ENCODE results near the gene C19orf67. TPM values are rescaled to one million over a fixed set of nuclear protein-coding genes. Genes with fewer than 3 reads are reported as not detected.

Gene C19orf67
- total and polyA plus RNA-seq, 2 of the 13 experiments (the other 11 are each of a cell fraction or from before 2014, with no cell fraction given), result 0.11 to 0.32 TPM

DNA sequence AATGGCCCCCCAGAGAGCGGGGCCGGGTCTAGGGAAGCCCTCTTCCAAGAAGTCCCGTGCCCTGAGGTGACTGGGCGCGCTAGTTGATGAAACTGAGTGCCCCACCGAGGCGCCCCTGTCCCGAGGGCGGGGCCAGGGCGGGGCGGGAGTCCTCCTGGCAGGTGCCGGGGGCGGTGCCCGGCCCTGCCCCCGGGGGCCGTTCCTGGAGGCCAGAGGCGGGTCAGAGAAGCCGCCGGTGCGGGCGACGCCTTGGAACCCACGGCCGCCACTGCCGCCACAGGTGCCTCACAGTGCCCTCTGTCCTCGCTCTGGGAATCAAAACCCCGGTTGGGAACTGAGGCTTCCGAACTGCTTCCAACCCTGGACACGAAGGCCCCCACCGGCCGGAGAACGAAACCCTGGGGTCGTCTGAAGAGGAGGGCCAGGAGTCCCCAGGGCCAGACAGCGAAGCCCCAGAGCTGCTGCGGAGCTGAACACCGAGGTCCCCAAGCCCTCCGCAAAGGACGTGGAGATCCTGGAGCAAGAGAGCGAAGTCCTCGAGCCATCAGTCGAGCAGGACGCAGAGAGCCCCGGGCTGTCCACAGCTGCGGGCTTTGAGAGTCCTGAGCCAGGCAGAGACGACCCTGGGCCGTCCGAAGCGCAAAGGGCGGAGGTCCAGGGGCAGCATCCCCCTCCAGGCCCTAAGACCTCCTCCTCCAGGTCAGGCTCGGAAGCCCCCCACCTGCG is 12.9 kb downstream of the C19orf67 start, which contains the start of gene MISP3 (continued):
- TF ChIP-seq, protein P1, sequence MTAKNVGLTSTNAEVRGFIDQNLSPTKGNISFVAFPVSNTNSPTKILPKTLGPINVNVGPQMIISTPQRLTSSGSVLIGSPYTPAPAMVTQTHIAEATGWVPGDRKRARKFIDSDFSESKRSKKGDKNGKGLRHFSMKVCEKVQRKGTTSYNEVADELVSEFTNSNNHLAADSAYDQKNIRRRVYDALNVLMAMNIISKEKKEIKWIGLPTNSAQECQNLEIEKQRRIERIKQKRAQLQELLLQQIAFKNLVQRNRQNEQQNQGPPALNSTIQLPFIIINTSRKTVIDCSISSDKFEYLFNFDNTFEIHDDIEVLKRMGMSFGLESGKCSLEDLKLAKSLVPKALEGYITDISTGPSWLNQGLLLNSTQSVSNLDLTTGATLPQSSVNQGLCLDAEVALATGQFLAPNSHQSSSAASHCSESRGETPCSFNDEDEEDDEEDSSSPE (CRISPR knock-in tag; IDR thresholded peaks at IDR 0.05), result no peak
- 0 out of 2 replicates have a peak, but pooled peaks have one; percentile 5 for TF ChIP-seq DMAP1 (CRISPR knock-in tag; IDR thresholded peaks at IDR 0.05)
- TF ChIP-seq JDP2 (CRISPR knock-in tag; IDR thresholded peaks at IDR 0.05; ENCODE audit: borderline replicate concordance), result no peak
- TF ChIP-seq ZNF777 (CRISPR knock-in tag; IDR thresholded peaks at IDR 0.05), result no peak
- 0 out of 2 replicates have a peak, but pooled peaks have one; percentile 48 for TF ChIP-seq ZNF343 (CRISPR knock-in tag; IDR thresholded peaks at IDR 0.05)
- TF ChIP-seq CENPT (CRISPR knock-in tag; IDR thresholded peaks at IDR 0.05; ENCODE audit: low read depth), result no peak
- peak; percentile 73 for TF ChIP-seq SAFB2 (CRISPR knock-in tag; IDR thresholded peaks at IDR 0.05; ENCODE audit: borderline replicate concordance, low read depth)
- TF ChIP-seq, protein P2, sequence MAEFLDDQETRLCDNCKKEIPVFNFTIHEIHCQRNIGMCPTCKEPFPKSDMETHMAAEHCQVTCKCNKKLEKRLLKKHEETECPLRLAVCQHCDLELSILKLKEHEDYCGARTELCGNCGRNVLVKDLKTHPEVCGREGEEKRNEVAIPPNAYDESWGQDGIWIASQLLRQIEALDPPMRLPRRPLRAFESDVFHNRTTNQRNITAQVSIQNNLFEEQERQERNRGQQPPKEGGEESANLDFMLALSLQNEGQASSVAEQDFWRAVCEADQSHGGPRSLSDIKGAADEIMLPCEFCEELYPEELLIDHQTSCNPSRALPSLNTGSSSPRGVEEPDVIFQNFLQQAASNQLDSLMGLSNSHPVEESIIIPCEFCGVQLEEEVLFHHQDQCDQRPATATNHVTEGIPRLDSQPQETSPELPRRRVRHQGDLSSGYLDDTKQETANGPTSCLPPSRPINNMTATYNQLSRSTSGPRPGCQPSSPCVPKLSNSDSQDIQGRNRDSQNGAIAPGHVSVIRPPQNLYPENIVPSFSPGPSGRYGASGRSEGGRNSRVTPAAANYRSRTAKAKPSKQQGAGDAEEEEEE (CRISPR knock-in tag; IDR thresholded peaks at IDR 0.05; ENCODE audit: borderline replicate concordance), result 0 out of 2 replicates have a peak, but pooled peaks have one; percentile 40
- no peak for TF ChIP-seq ZFP90 (CRISPR knock-in tag; IDR thresholded peaks at IDR 0.05; ENCODE audit: borderline replicate concordance)
- TF ChIP-seq TBP (CRISPR knock-in tag; IDR thresholded peaks at IDR 0.05), result no peak
- no peak for TF ChIP-seq ZNF652 (CRISPR knock-in tag; IDR thresholded peaks at IDR 0.05; ENCODE audit: borderline replicate concordance, low read depth)
- no peak for TF ChIP-seq ZNF556 (CRISPR knock-in tag; IDR thresholded peaks at IDR 0.05; ENCODE audit: borderline replicate concordance)
- no peak for TF ChIP-seq TBX3 (IDR thresholded peaks at IDR 0.05; ENCODE audit: borderline replicate concordance)
- TF ChIP-seq, protein P3, sequence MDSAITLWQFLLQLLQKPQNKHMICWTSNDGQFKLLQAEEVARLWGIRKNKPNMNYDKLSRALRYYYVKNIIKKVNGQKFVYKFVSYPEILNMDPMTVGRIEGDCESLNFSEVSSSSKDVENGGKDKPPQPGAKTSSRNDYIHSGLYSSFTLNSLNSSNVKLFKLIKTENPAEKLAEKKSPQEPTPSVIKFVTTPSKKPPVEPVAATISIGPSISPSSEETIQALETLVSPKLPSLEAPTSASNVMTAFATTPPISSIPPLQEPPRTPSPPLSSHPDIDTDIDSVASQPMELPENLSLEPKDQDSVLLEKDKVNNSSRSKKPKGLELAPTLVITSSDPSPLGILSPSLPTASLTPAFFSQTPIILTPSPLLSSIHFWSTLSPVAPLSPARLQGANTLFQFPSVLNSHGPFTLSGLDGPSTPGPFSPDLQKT (CRISPR knock-in tag; IDR thresholded peaks at IDR 0.05; ENCODE audit: borderline replicate concordance), result no peak
- TF ChIP-seq, protein P4, sequence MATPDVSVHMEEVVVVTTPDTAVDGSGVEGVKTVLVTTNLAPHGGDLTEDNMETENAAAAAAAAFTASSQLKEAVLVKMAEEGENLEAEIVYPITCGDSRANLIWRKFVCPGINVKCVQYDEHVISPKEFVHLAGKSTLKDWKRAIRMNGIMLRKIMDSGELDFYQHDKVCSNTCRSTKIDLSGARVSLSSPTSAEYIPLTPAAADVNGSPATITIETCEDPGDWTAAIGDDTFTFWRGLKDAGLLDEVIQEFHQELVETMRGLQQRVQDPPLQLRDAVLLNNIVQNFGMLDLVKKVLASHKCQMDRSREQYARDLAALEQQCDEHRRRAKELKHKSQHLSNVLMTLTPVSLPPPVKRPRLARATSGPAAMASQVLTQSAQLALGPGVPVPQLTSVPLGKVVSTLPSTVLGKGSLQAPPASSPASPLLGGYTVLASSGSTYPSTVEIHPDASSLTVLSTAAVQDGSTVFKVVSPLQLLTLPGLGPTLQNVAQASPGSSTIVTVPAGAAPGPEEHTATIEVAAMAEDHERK (CRISPR knock-in tag; IDR thresholded peaks at IDR 0.05; ENCODE audit: low read depth), result no peak
- 0 out of 2 replicates have a peak, but pooled peaks have one; percentile 50 for TF ChIP-seq ZNF543 (CRISPR knock-in tag; IDR thresholded peaks at IDR 0.05)
- TF ChIP-seq ZNF775 (CRISPR knock-in tag; IDR thresholded peaks at IDR 0.05; ENCODE audit: borderline replicate concordance), result no peak
- TF ChIP-seq, protein P5, sequence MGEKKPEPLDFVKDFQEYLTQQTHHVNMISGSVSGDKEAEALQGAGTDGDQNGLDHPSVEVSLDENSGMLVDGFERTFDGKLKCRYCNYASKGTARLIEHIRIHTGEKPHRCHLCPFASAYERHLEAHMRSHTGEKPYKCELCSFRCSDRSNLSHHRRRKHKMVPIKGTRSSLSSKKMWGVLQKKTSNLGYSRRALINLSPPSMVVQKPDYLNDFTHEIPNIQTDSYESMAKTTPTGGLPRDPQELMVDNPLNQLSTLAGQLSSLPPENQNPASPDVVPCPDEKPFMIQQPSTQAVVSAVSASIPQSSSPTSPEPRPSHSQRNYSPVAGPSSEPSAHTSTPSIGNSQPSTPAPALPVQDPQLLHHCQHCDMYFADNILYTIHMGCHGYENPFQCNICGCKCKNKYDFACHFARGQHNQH (CRISPR knock-in tag; IDR thresholded peaks at IDR 0.05), result no peak
- no peak for TF ChIP-seq ZNF260 (CRISPR knock-in tag; IDR thresholded peaks at IDR 0.05; ENCODE audit: borderline replicate concordance, low read depth)
- no peak for TF ChIP-seq NFKBIZ (CRISPR knock-in tag; IDR thresholded peaks at IDR 0.05)
- TF ChIP-seq ZNF329 (CRISPR knock-in tag; IDR thresholded peaks at IDR 0.05; ENCODE audit: low read depth), result 0 out of 2 replicates have a peak, but pooled peaks have one; percentile 24
- TF ChIP-seq, protein P6, sequence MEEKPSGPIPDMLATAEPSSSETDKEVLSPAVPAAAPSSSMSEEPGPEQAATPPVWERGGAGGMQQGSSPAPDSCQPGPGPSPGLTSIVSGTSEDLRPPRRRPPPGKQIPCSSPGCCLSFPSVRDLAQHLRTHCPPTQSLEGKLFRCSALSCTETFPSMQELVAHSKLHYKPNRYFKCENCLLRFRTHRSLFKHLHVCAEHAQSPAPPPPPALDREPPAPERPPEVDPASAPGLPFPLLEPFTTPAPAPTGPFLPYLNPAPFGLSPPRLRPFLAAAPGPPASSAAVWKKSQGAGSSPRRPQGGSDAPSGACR (CRISPR knock-in tag; IDR thresholded peaks at IDR 0.05), result no peak
